Smooth muscle cell (in vitro differentiated cells): Measurements from ENCODE around the gene LUZP2. TPM values are rescaled to one million over a fixed set of nuclear protein-coding genes. Genes with fewer than 3 reads are reported as not detected.

ENCODE experiments used
- DNase-seq: peaks from one replicate; lab custom pipeline; 2025; ENCODE audit not compliant: unreplicated experiment; lab: John Stamatoyannopoulos, UW
- H2AFZ ChIP-seq: fragments of 200-600 bp; sonication (generic); 2 replicates; pipeline ENCODE4 v1.6.0; 2016; ENCODE audit warnings: antibody characterized with exemption, low read depth, mild to moderate bottlenecking
- H3F3A ChIP-seq: fragments of 200-600 bp; sonication (generic); 2 replicates; pipeline ENCODE4 v1.6.0; 2017; ENCODE audit warnings: antibody characterized with exemption, low read depth
- H3K27ac ChIP-seq: fragments of 200-600 bp; sonication (generic); 2 replicates; pipeline ENCODE4 v1.5.1; 2016; ENCODE audit warnings: low read depth, mild to moderate bottlenecking
- H3K27me3 ChIP-seq: fragments of 200-600 bp; sonication (generic); 2 replicates; pipeline ENCODE4 v1.6.1; 2016; ENCODE audit warnings: low read depth, mild to moderate bottlenecking
- H3K36me3 ChIP-seq: fragments of 200-600 bp; sonication (generic); 2 replicates; pipeline ENCODE4 v1.5.1; 2016; ENCODE audit warnings: low read depth
- H3K4me1 ChIP-seq: fragments of 200-600 bp; sonication (generic); 2 replicates; pipeline ENCODE4 v1.5.1; 2016; ENCODE audit warnings: low read depth
- H3K4me2 ChIP-seq: fragments of 200-600 bp; sonication (generic); 2 replicates; pipeline ENCODE4 v1.6.0; 2016; ENCODE audit warnings: mild to moderate bottlenecking
- H3K4me3 ChIP-seq: fragments of 200-600 bp; sonication (generic); 2 replicates; pipeline ENCODE4 v1.5.1; 2016; ENCODE audit warnings: mild to moderate bottlenecking
- H3K79me2 ChIP-seq: fragments of 200-600 bp; sonication (generic); 2 replicates; pipeline ENCODE4 v1.6.0; 2016; ENCODE audit warnings: low read depth, mild to moderate bottlenecking
- H3K9ac ChIP-seq: fragments of 200-600 bp; sonication (generic); 2 replicates; pipeline ENCODE4 v1.6.0; 2016; ENCODE audit warnings: low read depth
- H3K9me3 ChIP-seq: fragments of 200-600 bp; sonication (generic); replicated peaks from 2 replicates; pipeline ENCODE4 v1.5.1; 2016; ENCODE audit warnings: low read depth
- H4K20me1 ChIP-seq: fragments of 200-600 bp; sonication (generic); 2 replicates; pipeline ENCODE4 v1.6.0; 2016; ENCODE audit warnings: low read depth
- CTCF ChIP-seq: fragments of 200-600 bp; sonication (generic); IDR thresholded peaks from 2 replicates; pipeline ENCODE4 v1.5.1; 2017; ENCODE audit warnings: borderline replicate concordance, mild to moderate bottlenecking, antibody characterized with exemption; ENCODE audit not compliant: insufficient read depth, poor library complexity, severe bottlenecking
- WGBS: methylation state at CpG from one replicate; pipeline ENCODE4 v1.1.7; 2016; ENCODE audit warnings: low lambda C conversion rate; 5-methylcytosine and 5-hydroxymethylcytosine counted together
- polyA plus RNA-seq: library from polyadenylated mRNA; unstranded; fragments of >200 nt; fragmentation: Nextera tagmentation; extraction: Ambion mirVana; gene quantifications from 2 replicates; pipeline ENCODE4 v1.2.1, GENCODE V29; 2016
- small RNA-seq: library from RNA; depleted of rRNA; stranded (forward); fragments of <200 nt; gene quantifications from one replicate; pipeline ENCODE3, GENCODE V24; 2014
- total RNA-seq: library from RNA; depleted of rRNA; stranded (reverse); fragments of >200 nt; gene quantifications from 2 replicates; pipeline ENCODE4 v1.2.3, GENCODE V29; 2014

Gene LUZP2
- total and polyA plus RNA-seq, 2 experiments from 2014 or later = 1.1 to 1.3 TPM

- H3K27me3 ChIP-seq = no peaks in the 10 kb centered on the region
- no peak overlapping the region for H3K9ac ChIP-seq
- 82% methylated on average over 4 of the region's 4 CpGs for WGBS
- H3K79me2 ChIP-seq = no peaks in the 10 kb centered on the region
- H3F3A ChIP-seq = no peaks in the 10 kb centered on the region
- no peak for DNase-seq
- no peaks in the 10 kb centered on the region for H3K9me3 ChIP-seq
- no peak overlapping the region for H3K4me2 ChIP-seq
- H4K20me1 ChIP-seq = no peaks in the 10 kb centered on the region
- no peaks in the 10 kb centered on the region for H3K4me1 ChIP-seq
- no peaks in the 10 kb centered on the region for H3K36me3 ChIP-seq
- no peak for TF ChIP-seq CTCF
- H3K27ac ChIP-seq = no peak overlapping the region
- no peak overlapping the region for H3K4me3 ChIP-seq
- H2AFZ ChIP-seq = no peak overlapping the region
These were observed 571.6 kb downstream of the LUZP2 start for GRCh38 chr11:25068451-25068850.

GRCh38 chr11:25094085-25094802, 597.4 kb downstream of the LUZP2 start:
- no peak overlapping the region for H3K27ac ChIP-seq

GRCh38 chr11:25119416-25119815, 622.6 kb downstream of the LUZP2 start:
- TF ChIP-seq CTCF = no peak
- no peaks in the 10 kb centered on the region for H3K27me3 ChIP-seq
- H3K4me2 ChIP-seq = no peak overlapping the region
- no peak overlapping the region for H3K9ac ChIP-seq
- no peaks in the 10 kb centered on the region for H3K79me2 ChIP-seq
- no peak overlapping the region for H3K4me3 ChIP-seq
- 79% methylated on average over 3 of the region's 3 CpGs for WGBS
- no peak overlapping the region for H2AFZ ChIP-seq
- no peak overlapping the region for H3K27ac ChIP-seq
- H3K9me3 ChIP-seq = no peaks in the 10 kb centered on the region
- H4K20me1 ChIP-seq = no peaks in the 10 kb centered on the region
- no peaks in the 10 kb centered on the region for H3F3A ChIP-seq
- H3K36me3 ChIP-seq = no peaks in the 10 kb centered on the region
- no peaks in the 10 kb centered on the region for H3K4me1 ChIP-seq
- no peak for DNase-seq

More at GRCh38 chr11:25094085-25094802, 597.4 kb downstream of the LUZP2 start:
- Histone ChIP-seq H3F3A (no peaks in the 10 kb centered on the region), H3K9ac (no peak overlapping the region), H3K4me3 (no peak overlapping the region), H3K36me3 (no peaks in the 10 kb centered on the region), H3K79me2 (no peaks in the 10 kb centered on the region), H4K20me1 (no peaks in the 10 kb centered on the region), H3K4me2 (no peak overlapping the region), H2AFZ (no peak overlapping the region), H3K4me1 (no peaks in the 10 kb centered on the region), H3K9me3 (no peaks in the 10 kb centered on the region), H3K27me3 (no peaks in the 10 kb centered on the region)
- no peak for TF ChIP-seq CTCF
- DNase-seq = no peak
- 97% methylated on average over 6 of the region's 6 CpGs for WGBS

Small RNAs within 50 kb of the gene (small RNA-seq; reads per million reads assigned to genes)
- gene RF00019 = not detected
